GM19238 (cell line): ENCODE measurements around the gene WDR20.

Experiments
- DNase-seq: peaks from one replicate; pipeline ENCODE4 v3.0.0; 2011; ENCODE audit warnings: low spot score; ENCODE audit not compliant: insufficient read length

WDR20 gene

GRCh38 chr14:102196039-102196901 lies 56.6 kb downstream of the WDR20 start:
- DNase-seq: no peak

- no peak for DNase-seq
These were observed 57.2 kb downstream of the WDR20 start for GRCh38 chr14:102196902-102197230.

- DNase-seq: no peak
These were observed 57.7 kb downstream of the WDR20 start for GRCh38 chr14:102197317-102197853.

GRCh38 chr14:102200690-102201352 lies 61.1 kb downstream of the WDR20 start:
- DNase-seq: no peak

GRCh38 chr14:102201353-102201738 lies 61.6 kb downstream of the WDR20 start:
- no peak for DNase-seq

- DNase-seq: no peak
These were observed 62.1 kb downstream of the WDR20 start for GRCh38 chr14:102201776-102202175.

GRCh38 chr14:102202944-102203343 lies 63.2 kb downstream of the WDR20 start:
- no peak for DNase-seq

- DNase-seq: no peak
These were observed 63.7 kb downstream of the WDR20 start for GRCh38 chr14:102203382-102203781.

GRCh38 chr14:102205560-102205959 lies 65.9 kb downstream of the WDR20 start:
- DNase-seq: no peak

- DNase-seq: no peak
These were observed 67.2 kb downstream of the WDR20 start for GRCh38 chr14:102206918-102207317.

GRCh38 chr14:102207831-102208365 lies 68.2 kb downstream of the WDR20 start:
- no peak for DNase-seq

GRCh38 chr14:102208741-102209140 lies 69.0 kb downstream of the WDR20 start:
- no peak for DNase-seq

GRCh38 chr14:102209224-102209966 lies 69.7 kb downstream of the WDR20 start:
- DNase-seq: no peak

GRCh38 chr14:102210421-102211042 lies 70.8 kb downstream of the WDR20 start:
- DNase-seq: no peak

GRCh38 chr14:102211240-102211639 lies 71.5 kb downstream of the WDR20 start:
- DNase-seq: no peak

GRCh38 chr14:102212356-102212755 lies 72.7 kb downstream of the WDR20 start:
- no peak for DNase-seq

GRCh38 chr14:102212845-102213244 lies 73.1 kb downstream of the WDR20 start:
- no peak for DNase-seq

GRCh38 chr14:102213470-102213869 lies 73.8 kb downstream of the WDR20 start:
- DNase-seq: no peak

- no peak for DNase-seq
These were observed 74.4 kb downstream of the WDR20 start for GRCh38 chr14:102213984-102214658.

GRCh38 chr14:102215071-102215470 lies 75.4 kb downstream of the WDR20 start:
- no peak for DNase-seq
